ENCODE measurements around the gene ALOX5AP.

ALOX5AP gene

DNA sequence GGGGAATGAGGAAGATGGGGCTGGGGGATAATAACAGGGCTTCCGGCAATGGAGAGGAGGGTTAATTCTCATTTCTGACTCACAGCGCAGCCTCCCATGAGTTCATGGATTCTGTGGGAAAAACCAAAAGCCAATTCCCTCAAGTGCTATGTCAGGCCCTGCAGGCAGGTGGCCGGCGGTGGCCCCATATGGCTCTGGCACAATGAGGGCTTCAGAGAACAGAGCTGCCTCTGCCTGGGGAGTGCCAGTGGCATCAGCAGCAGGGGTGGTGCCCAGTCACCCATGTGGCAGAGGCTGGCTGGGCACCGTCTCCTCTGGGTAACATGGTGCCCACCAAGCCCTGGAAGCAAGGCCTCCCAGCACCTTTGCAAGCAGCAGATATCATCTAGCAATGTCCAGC is 69.1 kb downstream of the ALOX5AP start:
- no peak overlapping the region for H3K4me3 ChIP-seq (replicated peaks; ENCODE audit: insufficient read depth, low read length)
- no peak overlapping the region for H3K27ac ChIP-seq (replicated peaks)
- DNase-seq (ENCODE audit: low read depth in 1 of 2, low spot score in 1 of 2) = no peak
- H3K27me3 ChIP-seq (ENCODE audit: insufficient read depth, poor library complexity, severe bottlenecking) = no peaks in the 10 kb centered on the region
- TF ChIP-seq, protein P1, sequence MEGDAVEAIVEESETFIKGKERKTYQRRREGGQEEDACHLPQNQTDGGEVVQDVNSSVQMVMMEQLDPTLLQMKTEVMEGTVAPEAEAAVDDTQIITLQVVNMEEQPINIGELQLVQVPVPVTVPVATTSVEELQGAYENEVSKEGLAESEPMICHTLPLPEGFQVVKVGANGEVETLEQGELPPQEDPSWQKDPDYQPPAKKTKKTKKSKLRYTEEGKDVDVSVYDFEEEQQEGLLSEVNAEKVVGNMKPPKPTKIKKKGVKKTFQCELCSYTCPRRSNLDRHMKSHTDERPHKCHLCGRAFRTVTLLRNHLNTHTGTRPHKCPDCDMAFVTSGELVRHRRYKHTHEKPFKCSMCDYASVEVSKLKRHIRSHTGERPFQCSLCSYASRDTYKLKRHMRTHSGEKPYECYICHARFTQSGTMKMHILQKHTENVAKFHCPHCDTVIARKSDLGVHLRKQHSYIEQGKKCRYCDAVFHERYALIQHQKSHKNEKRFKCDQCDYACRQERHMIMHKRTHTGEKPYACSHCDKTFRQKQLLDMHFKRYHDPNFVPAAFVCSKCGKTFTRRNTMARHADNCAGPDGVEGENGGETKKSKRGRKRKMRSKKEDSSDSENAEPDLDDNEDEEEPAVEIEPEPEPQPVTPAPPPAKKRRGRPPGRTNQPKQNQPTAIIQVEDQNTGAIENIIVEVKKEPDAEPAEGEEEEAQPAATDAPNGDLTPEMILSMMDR (IDR thresholded peaks at IDR 0.05; ENCODE audit: insufficient read depth, low read length) = no peak
- no peak for TF ChIP-seq SPI1 (IDR thresholded peaks at IDR 0.05; ENCODE audit: borderline replicate concordance, low read depth)
- no peak for TF ChIP-seq POLR2AphosphoS5 (IDR thresholded peaks at IDR 0.05; ENCODE audit: low read depth)
- TF ChIP-seq GABPA (IDR thresholded peaks at IDR 0.05; ENCODE audit: low read depth) = no peak
- TF ChIP-seq, protein P2, sequence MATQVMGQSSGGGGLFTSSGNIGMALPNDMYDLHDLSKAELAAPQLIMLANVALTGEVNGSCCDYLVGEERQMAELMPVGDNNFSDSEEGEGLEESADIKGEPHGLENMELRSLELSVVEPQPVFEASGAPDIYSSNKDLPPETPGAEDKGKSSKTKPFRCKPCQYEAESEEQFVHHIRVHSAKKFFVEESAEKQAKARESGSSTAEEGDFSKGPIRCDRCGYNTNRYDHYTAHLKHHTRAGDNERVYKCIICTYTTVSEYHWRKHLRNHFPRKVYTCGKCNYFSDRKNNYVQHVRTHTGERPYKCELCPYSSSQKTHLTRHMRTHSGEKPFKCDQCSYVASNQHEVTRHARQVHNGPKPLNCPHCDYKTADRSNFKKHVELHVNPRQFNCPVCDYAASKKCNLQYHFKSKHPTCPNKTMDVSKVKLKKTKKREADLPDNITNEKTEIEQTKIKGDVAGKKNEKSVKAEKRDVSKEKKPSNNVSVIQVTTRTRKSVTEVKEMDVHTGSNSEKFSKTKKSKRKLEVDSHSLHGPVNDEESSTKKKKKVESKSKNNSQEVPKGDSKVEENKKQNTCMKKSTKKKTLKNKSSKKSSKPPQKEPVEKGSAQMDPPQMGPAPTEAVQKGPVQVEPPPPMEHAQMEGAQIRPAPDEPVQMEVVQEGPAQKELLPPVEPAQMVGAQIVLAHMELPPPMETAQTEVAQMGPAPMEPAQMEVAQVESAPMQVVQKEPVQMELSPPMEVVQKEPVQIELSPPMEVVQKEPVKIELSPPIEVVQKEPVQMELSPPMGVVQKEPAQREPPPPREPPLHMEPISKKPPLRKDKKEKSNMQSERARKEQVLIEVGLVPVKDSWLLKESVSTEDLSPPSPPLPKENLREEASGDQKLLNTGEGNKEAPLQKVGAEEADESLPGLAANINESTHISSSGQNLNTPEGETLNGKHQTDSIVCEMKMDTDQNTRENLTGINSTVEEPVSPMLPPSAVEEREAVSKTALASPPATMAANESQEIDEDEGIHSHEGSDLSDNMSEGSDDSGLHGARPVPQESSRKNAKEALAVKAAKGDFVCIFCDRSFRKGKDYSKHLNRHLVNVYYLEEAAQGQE (IDR thresholded peaks at IDR 0.05; ENCODE audit: insufficient replicate concordance, low read depth) = no peak

DNA sequence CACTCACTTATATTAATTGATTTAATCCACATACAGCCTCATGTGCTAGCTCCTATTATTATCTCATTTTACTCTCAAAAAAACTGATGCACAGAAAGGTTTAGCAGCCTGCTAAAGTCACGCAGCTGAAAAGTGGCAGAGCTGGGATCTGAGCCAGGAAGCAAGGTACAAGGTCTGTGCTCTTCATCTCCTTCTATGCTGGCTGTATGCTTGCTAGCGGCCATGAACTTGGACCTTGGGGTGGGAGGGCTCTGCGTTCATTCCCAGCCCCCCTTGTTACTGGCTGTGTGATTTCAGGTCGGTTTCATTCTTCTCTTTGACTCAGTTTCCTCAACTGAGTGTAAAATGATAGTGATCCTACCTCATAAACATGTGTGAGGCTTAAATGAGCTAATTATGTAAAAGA is 69.8 kb downstream of the ALOX5AP start:
- H3K27ac ChIP-seq (replicated peaks) = no peak overlapping the region
- TF ChIP-seq POLR2AphosphoS5 (IDR thresholded peaks at IDR 0.05; ENCODE audit: low read depth) = no peak
- TF ChIP-seq, protein P2 (IDR thresholded peaks at IDR 0.05; ENCODE audit: insufficient replicate concordance, low read depth) = no peak
- no peak for DNase-seq (ENCODE audit: low read depth in 1 of 2, low spot score in 1 of 2)
- no peak overlapping the region for H3K4me3 ChIP-seq (replicated peaks; ENCODE audit: insufficient read depth, low read length)
- no peaks in the 10 kb centered on the region for H3K27me3 ChIP-seq (ENCODE audit: insufficient read depth, poor library complexity, severe bottlenecking)

DNA sequence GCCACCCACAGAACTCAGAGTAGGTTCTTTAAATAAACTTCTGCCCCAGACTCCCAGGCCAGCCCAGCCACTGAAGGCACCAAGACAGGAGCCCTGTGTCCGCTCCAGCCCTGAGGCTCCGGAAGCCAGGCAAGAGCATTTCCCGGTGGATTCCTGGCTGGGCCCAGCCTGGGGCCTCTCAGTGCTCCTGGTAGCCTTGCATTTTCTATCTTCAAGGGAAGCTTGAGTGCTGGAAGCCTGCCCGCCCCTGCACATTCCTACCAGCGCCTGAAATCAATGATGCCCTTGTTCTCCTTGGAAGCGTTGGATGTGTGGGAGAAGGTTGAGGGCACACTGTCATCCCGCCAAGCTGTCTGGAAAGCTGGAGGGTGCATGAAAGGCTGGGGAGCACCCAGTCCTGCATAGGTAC is 70.3 kb downstream of the ALOX5AP start:
- no peak overlapping the region for H3K4me3 ChIP-seq (replicated peaks; ENCODE audit: insufficient read depth, low read length)
- TF ChIP-seq GABPA (IDR thresholded peaks at IDR 0.05; ENCODE audit: low read depth) (no peak), POLR2AphosphoS5 (IDR thresholded peaks at IDR 0.05; ENCODE audit: low read depth) (no peak), SPI1 (IDR thresholded peaks at IDR 0.05; ENCODE audit: borderline replicate concordance, low read depth) (no peak)
- TF ChIP-seq, protein P1 (IDR thresholded peaks at IDR 0.05; ENCODE audit: insufficient read depth, low read length) = no peak
- TF ChIP-seq, protein P2 (IDR thresholded peaks at IDR 0.05; ENCODE audit: insufficient replicate concordance, low read depth) = no peak
- no peaks in the 10 kb centered on the region for H3K27me3 ChIP-seq (ENCODE audit: insufficient read depth, poor library complexity, severe bottlenecking)
- no peak overlapping the region for H3K27ac ChIP-seq (replicated peaks)
- DNase-seq (ENCODE audit: low read depth in 1 of 2, low spot score in 1 of 2) = no peak

DNA sequence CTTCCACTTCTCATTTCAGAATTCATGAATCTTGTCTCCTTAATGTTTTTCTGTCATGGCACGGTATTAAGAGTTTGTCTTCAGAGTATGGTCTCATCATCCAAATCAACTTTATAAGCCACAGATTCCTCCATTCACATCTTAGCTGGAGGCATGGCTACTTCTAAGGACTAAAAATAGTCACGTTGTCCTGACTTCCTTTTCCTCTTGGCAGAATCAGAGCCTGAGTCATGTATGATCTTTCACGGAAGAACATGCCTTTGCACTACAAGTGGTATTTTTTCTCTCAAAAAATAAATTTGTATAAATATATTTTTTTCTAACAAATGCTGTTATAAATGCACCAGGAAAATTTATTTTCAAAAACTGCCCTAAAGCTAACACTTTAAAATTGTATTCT is 71.4 kb downstream of the ALOX5AP start:
- DNase-seq (ENCODE audit: low read depth in 1 of 2, low spot score in 1 of 2) = peak in 1 of 2 experiments; percentile 38
- Histone ChIP-seq H3K27ac (replicated peaks) (no peak overlapping the region), H3K4me3 (replicated peaks; ENCODE audit: insufficient read depth, low read length) (no peak overlapping the region), H3K27me3 (ENCODE audit: insufficient read depth, poor library complexity, severe bottlenecking) (no peaks in the 10 kb centered on the region)
- TF ChIP-seq SPI1 (IDR thresholded peaks at IDR 0.05; ENCODE audit: borderline replicate concordance, low read depth) (peak; percentile 38; the same call in 1 of the 2 replicates), GABPA (IDR thresholded peaks at IDR 0.05; ENCODE audit: low read depth) (no peak)
- TF ChIP-seq, protein P1 (IDR thresholded peaks at IDR 0.05; ENCODE audit: insufficient read depth, low read length) = no peak
- TF ChIP-seq, protein P2 (IDR thresholded peaks at IDR 0.05; ENCODE audit: insufficient replicate concordance, low read depth) = no peak
